HepG2 (cell line): Measurements from ENCODE around the gene RREB1. TPM values are rescaled to one million over a fixed set of nuclear protein-coding genes. Genes with fewer than 3 reads are reported as not detected.

Source experiments
- ARID2 ChIP-seq: sonication (generic); formaldehyde crosslinking; IDR thresholded peaks from 2 replicates; pipeline ENCODE4 v1.8.1; 2022; ENCODE audit warnings: mild to moderate bottlenecking, missing genetic modification reagents, borderline replicate concordance
- CBFB ChIP-seq: sonication (generic); formaldehyde crosslinking; IDR thresholded peaks from 2 replicates; pipeline ENCODE4 v1.4.0; 2020; ENCODE audit warnings: missing genetic modification reagents
- CHD4 ChIP-seq: fragments of 200-600 bp; sonication (generic); IDR thresholded peaks from 2 replicates; pipeline ENCODE4 v1.7.0; 2017; ENCODE audit warnings: mild to moderate bottlenecking, low read length, borderline replicate concordance
- ELF4 ChIP-seq: sonication (generic); formaldehyde crosslinking; IDR thresholded peaks from 2 replicates; pipeline ENCODE4 v1.5.0; 2020; ENCODE audit warnings: missing genetic modification reagents, mild to moderate bottlenecking, moderate library complexity, borderline replicate concordance
- GLI4 ChIP-seq: sonication (generic); formaldehyde crosslinking; IDR thresholded peaks from 2 replicates; pipeline ENCODE4 v1.5.1; 2020; ENCODE audit warnings: missing genetic modification reagents, mild to moderate bottlenecking, moderate library complexity, borderline replicate concordance
- SOX6 ChIP-seq, 2 experiments: fragments of 450-650 bp in 1 of 2; sonication (generic) in 1 of 2; formaldehyde crosslinking in 1 of 2; IDR thresholded peaks; 2 replicates each; pipeline versions ENCODE4 v1.4.0 to v1.6.1; 2017 to 2020; ENCODE audit warnings: antibody characterized with exemption in 1 of 2, mild to moderate bottlenecking in 1 of 2, missing genetic modification reagents in 1 of 2
- ZFP36L1 ChIP-seq: sonication (generic); formaldehyde crosslinking; IDR thresholded peaks from 2 replicates; pipeline ENCODE4 v1.8.0; 2022; ENCODE audit warnings: mild to moderate bottlenecking, missing genetic modification reagents, moderate library complexity
- ZNF350 ChIP-seq: sonication (generic); formaldehyde crosslinking; IDR thresholded peaks from 2 replicates; pipeline ENCODE4 v1.4.0; 2020; ENCODE audit warnings: mild to moderate bottlenecking, low read depth, missing genetic modification reagents, borderline replicate concordance
- ZSCAN29 ChIP-seq: sonication (generic); formaldehyde crosslinking; conservative IDR thresholded peaks from 2 replicates; pipeline ENCODE4 v1.4.0; 2020; ENCODE audit warnings: mild to moderate bottlenecking, missing genetic modification reagents
- polyA plus RNA-seq, 8 experiments: library from polyadenylated mRNA; depleted of rRNA in 3 of 8; stranded (reverse) in 7 of 8; unstranded in 1 of 8; fragments of >200 nt; fragmentation: Illumina TruSeq in 4 of 8; extraction: Trizol in 4 of 8; gene quantifications; 2 replicates each; pipeline versions ENCODE4 v1.2.1 to v1.2.3, GENCODE V29; 2011 to 2016; ENCODE audit warnings: low read depth in 4 of 8, missing spikeins in 1 of 8, mixed read lengths in 1 of 8; ENCODE audit not compliant: insufficient read depth in 1 of 8
- total RNA-seq, 5 experiments: library from RNA; depleted of rRNA; stranded (reverse); fragments of >200 nt; fragmentation: Illumina TruSeq; extraction: Trizol; gene quantifications; 2 replicates each; pipeline ENCODE4 v1.2.3, GENCODE V29; 2016; ENCODE audit warnings: low read depth in 1 of 5
- TF ChIP-seq, protein P1 (sequence below), 2 experiments: sonication (generic) in 1 of 2; formaldehyde crosslinking in 1 of 2; IDR thresholded peaks; 2 replicates each; pipeline versions ENCODE4 v1.5.1 to v1.6.1; 2011 to 2020; ENCODE audit warnings: borderline replicate concordance in 1 of 2, low read depth in 1 of 2, low read length in 1 of 2, mild to moderate bottlenecking in 1 of 2, missing genetic modification reagents in 1 of 2, moderate library complexity in 1 of 2
- TF ChIP-seq, protein P2 (sequence below): sonication (generic); formaldehyde crosslinking; IDR thresholded peaks from 2 replicates; pipeline ENCODE4 v1.5.0; 2020; ENCODE audit warnings: mild to moderate bottlenecking, missing genetic modification reagents, borderline replicate concordance
- TF ChIP-seq, protein P3 (sequence below): sonication (generic); formaldehyde crosslinking; IDR thresholded peaks from 2 replicates; pipeline ENCODE4 v1.4.0; 2020; ENCODE audit warnings: low read depth, mild to moderate bottlenecking, missing genetic modification reagents

Gene RREB1
- total and polyA plus RNA-seq, 2 of the 13 experiments (the other 11 are each of a cell fraction or from before 2014, with no cell fraction given) = 6.1 to 23.2 TPM

GRCh38 chr6:7270320-7271204, 162.8 kb downstream of the RREB1 start (continued):
- TF ChIP-seq, protein P1, sequence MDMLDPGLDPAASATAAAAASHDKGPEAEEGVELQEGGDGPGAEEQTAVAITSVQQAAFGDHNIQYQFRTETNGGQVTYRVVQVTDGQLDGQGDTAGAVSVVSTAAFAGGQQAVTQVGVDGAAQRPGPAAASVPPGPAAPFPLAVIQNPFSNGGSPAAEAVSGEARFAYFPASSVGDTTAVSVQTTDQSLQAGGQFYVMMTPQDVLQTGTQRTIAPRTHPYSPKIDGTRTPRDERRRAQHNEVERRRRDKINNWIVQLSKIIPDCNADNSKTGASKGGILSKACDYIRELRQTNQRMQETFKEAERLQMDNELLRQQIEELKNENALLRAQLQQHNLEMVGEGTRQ (IDR thresholded peaks at IDR 0.05; ENCODE audit: low read depth, low read length) = no peak
- TF ChIP-seq, protein P1 (CRISPR knock-in tag; IDR thresholded peaks at IDR 0.05; ENCODE audit: borderline replicate concordance) = no peak
- TF ChIP-seq ZSCAN29 (no peak), ZFP36L1 (peak; percentile 75; the same call in 1 of the 2 replicates), ARID2 (peak; percentile 86; the same call in 1 of the 2 replicates), SOX6 (IDR thresholded peaks at IDR 0.05) (no peak), SOX6 (CRISPR knock-in tag; IDR thresholded peaks at IDR 0.05) (peak; percentile 78), CHD4 (peak; percentile 65; the same call in 1 of the 2 replicates), ZNF350 (CRISPR knock-in tag) (no peak; the same call in 1 of the 2 replicates), GLI4 (CRISPR knock-in tag) (no peak; the same call in 1 of the 2 replicates), CBFB (0 out of 2 replicates have a peak, but pooled peaks have one; percentile 56), ELF4 (CRISPR knock-in tag) (no peak)
- TF ChIP-seq, protein P2, sequence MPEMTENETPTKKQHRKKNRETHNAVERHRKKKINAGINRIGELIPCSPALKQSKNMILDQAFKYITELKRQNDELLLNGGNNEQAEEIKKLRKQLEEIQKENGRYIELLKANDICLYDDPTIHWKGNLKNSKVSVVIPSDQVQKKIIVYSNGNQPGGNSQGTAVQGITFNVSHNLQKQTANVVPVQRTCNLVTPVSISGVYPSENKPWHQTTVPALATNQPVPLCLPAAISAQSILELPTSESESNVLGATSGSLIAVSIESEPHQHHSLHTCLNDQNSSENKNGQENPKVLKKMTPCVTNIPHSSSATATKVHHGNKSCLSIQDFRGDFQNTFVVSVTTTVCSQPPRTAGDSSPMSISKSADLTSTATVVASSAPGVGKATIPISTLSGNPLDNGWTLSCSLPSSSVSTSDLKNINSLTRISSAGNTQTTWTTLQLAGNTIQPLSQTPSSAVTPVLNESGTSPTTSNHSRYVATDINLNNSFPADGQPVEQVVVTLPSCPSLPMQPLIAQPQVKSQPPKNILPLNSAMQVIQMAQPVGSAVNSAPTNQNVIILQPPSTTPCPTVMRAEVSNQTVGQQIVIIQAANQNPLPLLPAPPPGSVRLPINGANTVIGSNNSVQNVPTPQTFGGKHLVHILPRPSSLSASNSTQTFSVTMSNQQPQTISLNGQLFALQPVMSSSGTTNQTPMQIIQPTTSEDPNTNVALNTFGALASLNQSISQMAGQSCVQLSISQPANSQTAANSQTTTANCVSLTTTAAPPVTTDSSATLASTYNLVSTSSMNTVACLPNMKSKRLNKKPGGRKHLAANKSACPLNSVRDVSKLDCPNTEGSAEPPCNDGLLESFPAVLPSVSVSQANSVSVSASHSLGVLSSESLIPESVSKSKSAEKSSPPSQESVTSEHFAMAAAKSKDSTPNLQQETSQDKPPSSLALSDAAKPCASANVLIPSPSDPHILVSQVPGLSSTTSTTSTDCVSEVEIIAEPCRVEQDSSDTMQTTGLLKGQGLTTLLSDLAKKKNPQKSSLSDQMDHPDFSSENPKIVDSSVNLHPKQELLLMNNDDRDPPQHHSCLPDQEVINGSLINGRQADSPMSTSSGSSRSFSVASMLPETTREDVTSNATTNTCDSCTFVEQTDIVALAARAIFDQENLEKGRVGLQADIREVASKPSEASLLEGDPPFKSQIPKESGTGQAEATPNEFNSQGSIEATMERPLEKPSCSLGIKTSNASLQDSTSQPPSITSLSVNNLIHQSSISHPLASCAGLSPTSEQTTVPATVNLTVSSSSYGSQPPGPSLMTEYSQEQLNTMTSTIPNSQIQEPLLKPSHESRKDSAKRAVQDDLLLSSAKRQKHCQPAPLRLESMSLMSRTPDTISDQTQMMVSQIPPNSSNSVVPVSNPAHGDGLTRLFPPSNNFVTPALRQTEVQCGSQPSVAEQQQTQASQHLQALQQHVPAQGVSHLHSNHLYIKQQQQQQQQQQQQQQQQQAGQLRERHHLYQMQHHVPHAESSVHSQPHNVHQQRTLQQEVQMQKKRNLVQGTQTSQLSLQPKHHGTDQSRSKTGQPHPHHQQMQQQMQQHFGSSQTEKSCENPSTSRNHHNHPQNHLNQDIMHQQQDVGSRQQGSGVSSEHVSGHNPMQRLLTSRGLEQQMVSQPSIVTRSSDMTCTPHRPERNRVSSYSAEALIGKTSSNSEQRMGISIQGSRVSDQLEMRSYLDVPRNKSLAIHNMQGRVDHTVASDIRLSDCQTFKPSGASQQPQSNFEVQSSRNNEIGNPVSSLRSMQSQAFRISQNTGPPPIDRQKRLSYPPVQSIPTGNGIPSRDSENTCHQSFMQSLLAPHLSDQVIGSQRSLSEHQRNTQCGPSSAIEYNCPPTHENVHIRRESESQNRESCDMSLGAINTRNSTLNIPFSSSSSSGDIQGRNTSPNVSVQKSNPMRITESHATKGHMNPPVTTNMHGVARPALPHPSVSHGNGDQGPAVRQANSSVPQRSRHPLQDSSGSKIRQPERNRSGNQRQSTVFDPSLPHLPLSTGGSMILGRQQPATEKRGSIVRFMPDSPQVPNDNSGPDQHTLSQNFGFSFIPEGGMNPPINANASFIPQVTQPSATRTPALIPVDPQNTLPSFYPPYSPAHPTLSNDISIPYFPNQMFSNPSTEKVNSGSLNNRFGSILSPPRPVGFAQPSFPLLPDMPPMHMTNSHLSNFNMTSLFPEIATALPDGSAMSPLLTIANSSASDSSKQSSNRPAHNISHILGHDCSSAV = no peak
- TF ChIP-seq, protein P3, sequence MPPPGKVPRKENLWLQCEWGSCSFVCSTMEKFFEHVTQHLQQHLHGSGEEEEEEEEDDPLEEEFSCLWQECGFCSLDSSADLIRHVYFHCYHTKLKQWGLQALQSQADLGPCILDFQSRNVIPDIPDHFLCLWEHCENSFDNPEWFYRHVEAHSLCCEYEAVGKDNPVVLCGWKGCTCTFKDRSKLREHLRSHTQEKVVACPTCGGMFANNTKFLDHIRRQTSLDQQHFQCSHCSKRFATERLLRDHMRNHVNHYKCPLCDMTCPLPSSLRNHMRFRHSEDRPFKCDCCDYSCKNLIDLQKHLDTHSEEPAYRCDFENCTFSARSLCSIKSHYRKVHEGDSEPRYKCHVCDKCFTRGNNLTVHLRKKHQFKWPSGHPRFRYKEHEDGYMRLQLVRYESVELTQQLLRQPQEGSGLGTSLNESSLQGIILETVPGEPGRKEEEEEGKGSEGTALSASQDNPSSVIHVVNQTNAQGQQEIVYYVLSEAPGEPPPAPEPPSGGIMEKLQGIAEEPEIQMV (CRISPR knock-in tag) = 0 out of 2 replicates have a peak, but pooled peaks have one; percentile 29
